ENCODE measurements around the gene TFPI2. TPM values are rescaled to one million over a fixed set of nuclear protein-coding genes. Genes with fewer than 3 reads are reported as not detected.
"Not testable (repeated sequence)": the region's sequence is repeated elsewhere in the genome, so short reads cannot be mapped to it uniquely, and the experiment has no call there.

TFPI2 gene
- total RNA-seq, 2 experiments from 2014 or later, result not detected

- no peaks in the 10 kb centered on the region for H4K20me1 ChIP-seq (ENCODE audit: insufficient read depth, low read length)
- H3K79me2 ChIP-seq (ENCODE audit: insufficient read depth, low read depth, low read length), result no peaks in the 10 kb centered on the region
- peak overlapping the region; percentile 68 for H3K4me2 ChIP-seq (ENCODE audit: low read length)
- no peak for DNase-seq (ENCODE audit: low spot score)
- POLR2A ChIA-PET, result interaction anchor here (0.7 to 1.5 kb wide), 10 partner anchors 10 to 257 kb away, joined by 3 to 7 read pairs (median 3); no protein-coding TSS in a partner anchor
- peak overlapping the region; percentile 72 for H2AFZ ChIP-seq (ENCODE audit: low read length)
- H3K4me1 ChIP-seq (ENCODE audit: insufficient read depth, low read length, poor library complexity, severe bottlenecking), result peaks cover 21% of the 10 kb centered on the region
- intact Hi-C loops (cut with micrococcal nuclease; ENCODE audit: unreplicated experiment), result no loop called here
- no peaks in the 10 kb centered on the region for H3K9me2 ChIP-seq (ENCODE audit: insufficient read depth, low read length)
- H3K27ac ChIP-seq (ENCODE audit: low read depth, low read length, poor library complexity, severe bottlenecking), result no peak overlapping the region
- H3K4me3 ChIP-seq (ENCODE audit: low read depth, low read length, poor library complexity, severe bottlenecking), result peak overlapping the region; percentile 68
- TF ChIP-seq EZH2phosphoT487 (IDR thresholded peaks at IDR 0.05; ENCODE audit: borderline replicate concordance, low read depth, low read length) (no peak), CTCF (conservative IDR thresholded peaks at IDR 0.05; ENCODE audit: low read length) (no peak)
- no TSS peak for BruUV-seq (replicated peaks)
- no peaks in the 10 kb centered on the region for H3K36me3 ChIP-seq (ENCODE audit: insufficient read depth, low read length)
- CTCF ChIA-PET (ENCODE audit: unreplicated experiment), result interaction anchor here (1.5 kb wide), 1 partner anchor 166 kb away, joined by 10 read pairs; no protein-coding TSS in a partner anchor
- H3K9me3 ChIP-seq (ENCODE audit: low read length), result no peaks in the 10 kb centered on the region
Observed at GRCh38 chr7:93921186-93921585, 30.6 kb upstream of the TFPI2 start.

- Histone ChIP-seq H4K20me1 (ENCODE audit: insufficient read depth, low read length) (no peaks in the 10 kb centered on the region), H3K9me2 (ENCODE audit: insufficient read depth, low read length) (no peaks in the 10 kb centered on the region), H3K4me3 (ENCODE audit: low read depth, low read length, poor library complexity, severe bottlenecking) (no peak overlapping the region), H3K4me1 (ENCODE audit: insufficient read depth, low read length, poor library complexity, severe bottlenecking) (peaks cover 26% of the 10 kb centered on the region), H3K36me3 (ENCODE audit: insufficient read depth, low read length) (no peaks in the 10 kb centered on the region), H3K79me2 (ENCODE audit: insufficient read depth, low read depth, low read length) (no peaks in the 10 kb centered on the region), H3K4me2 (ENCODE audit: low read length) (no peak overlapping the region), H2AFZ (ENCODE audit: low read length) (peak overlapping the region; percentile 2; the same call in 1 of the 2 replicates), H3K9me3 (ENCODE audit: low read length) (no peaks in the 10 kb centered on the region), H3K27ac (ENCODE audit: low read depth, low read length, poor library complexity, severe bottlenecking) (no peak overlapping the region)
- ChIA-PET POLR2A (interaction anchor here (0.7 to 1.4 kb wide), 6 partner anchors 11 to 257 kb away, joined by 3 to 5 read pairs (median 3); no protein-coding TSS in a partner anchor), CTCF (ENCODE audit: unreplicated experiment) (no interaction called here)
- no peak for DNase-seq (ENCODE audit: low spot score)
- intact Hi-C loops (cut with micrococcal nuclease; ENCODE audit: unreplicated experiment), result no loop called here
- TF ChIP-seq EZH2phosphoT487 (IDR thresholded peaks at IDR 0.05; ENCODE audit: borderline replicate concordance, low read depth, low read length), result no peak
- TF ChIP-seq CTCF (conservative IDR thresholded peaks at IDR 0.05; ENCODE audit: low read length), result no peak
- BruUV-seq (replicated peaks), result no TSS peak
Observed at GRCh38 chr7:93920496-93921182, 30.1 kb upstream of the TFPI2 start.

DNA sequence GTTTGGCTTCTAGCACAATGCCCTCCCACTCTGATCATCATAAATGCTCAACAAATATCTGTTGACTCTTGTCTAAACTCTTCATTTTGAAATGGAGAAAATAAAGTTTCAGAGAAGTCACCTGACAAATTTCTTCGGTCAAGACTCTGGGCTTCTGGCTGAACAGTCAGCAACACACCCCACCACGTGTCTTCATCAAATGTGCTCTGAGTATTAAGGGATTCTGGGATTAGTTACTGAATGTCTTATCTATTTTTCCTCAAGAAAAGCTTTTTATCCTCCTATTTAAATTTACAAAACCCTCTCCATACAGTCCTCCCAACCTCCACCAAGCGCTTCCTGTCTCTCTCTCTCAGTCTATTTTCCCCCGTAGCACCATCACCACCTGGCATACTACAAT lies 25.8 kb upstream of the TFPI2 start:
- DNase-seq (ENCODE audit: low spot score); H3K27ac ChIP-seq (ENCODE audit: low read depth, low read length, poor library complexity, severe bottlenecking); POLR2A ChIA-PET; CTCF ChIA-PET (ENCODE audit: unreplicated experiment); H3K9me2 ChIP-seq (ENCODE audit: insufficient read depth, low read length); H4K20me1 ChIP-seq (ENCODE audit: insufficient read depth, low read length); H3K36me3 ChIP-seq (ENCODE audit: insufficient read depth, low read length); H3K9me3 ChIP-seq (ENCODE audit: low read length); BruUV-seq (replicated peaks); H3K79me2 ChIP-seq (ENCODE audit: insufficient read depth, low read depth, low read length); intact Hi-C loops (cut with micrococcal nuclease; ENCODE audit: unreplicated experiment): not testable (repeated sequence)
- Histone ChIP-seq H3K4me2 (ENCODE audit: low read length) (peak overlapping the region; percentile 49), H2AFZ (ENCODE audit: low read length) (peak overlapping the region; percentile 92), H3K4me3 (ENCODE audit: low read depth, low read length, poor library complexity, severe bottlenecking) (peak overlapping the region; percentile 7), H3K4me1 (ENCODE audit: insufficient read depth, low read length, poor library complexity, severe bottlenecking) (peaks cover 21% of the 10 kb centered on the region)

DNA sequence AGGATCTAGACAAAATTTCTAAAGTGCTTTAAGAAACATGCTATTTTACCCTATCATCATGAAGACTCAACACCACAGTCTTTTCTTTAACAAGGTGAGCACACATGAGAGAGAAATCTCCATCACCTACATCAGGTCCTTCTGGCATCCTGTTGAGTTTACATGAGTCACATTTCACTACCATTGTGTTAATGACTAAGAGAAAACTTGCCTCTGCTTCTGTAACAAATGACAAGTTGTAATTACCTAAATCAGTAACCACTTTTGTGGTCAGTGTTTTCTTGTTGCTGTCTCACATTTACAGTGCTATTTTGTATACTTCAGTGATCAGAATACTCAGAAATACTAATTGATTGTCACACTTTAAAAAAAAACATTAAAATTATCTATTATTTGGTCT lies 25.3 kb upstream of the TFPI2 start:
- BruUV-seq (replicated peaks); H3K4me2 ChIP-seq (ENCODE audit: low read length); H3K9me3 ChIP-seq (ENCODE audit: low read length); H3K36me3 ChIP-seq (ENCODE audit: insufficient read depth, low read length); H3K79me2 ChIP-seq (ENCODE audit: insufficient read depth, low read depth, low read length); H3K27ac ChIP-seq (ENCODE audit: low read depth, low read length, poor library complexity, severe bottlenecking); H4K20me1 ChIP-seq (ENCODE audit: insufficient read depth, low read length); POLR2A ChIA-PET; DNase-seq (ENCODE audit: low spot score); H3K4me3 ChIP-seq (ENCODE audit: low read depth, low read length, poor library complexity, severe bottlenecking); intact Hi-C loops (cut with micrococcal nuclease; ENCODE audit: unreplicated experiment); H3K9me2 ChIP-seq (ENCODE audit: insufficient read depth, low read length); CTCF ChIA-PET (ENCODE audit: unreplicated experiment): not testable (repeated sequence)
- Histone ChIP-seq H2AFZ (ENCODE audit: low read length) (peak overlapping the region; percentile 92; the same call in 1 of the 2 replicates), H3K4me1 (ENCODE audit: insufficient read depth, low read length, poor library complexity, severe bottlenecking) (peaks cover 21% of the 10 kb centered on the region)

DNA sequence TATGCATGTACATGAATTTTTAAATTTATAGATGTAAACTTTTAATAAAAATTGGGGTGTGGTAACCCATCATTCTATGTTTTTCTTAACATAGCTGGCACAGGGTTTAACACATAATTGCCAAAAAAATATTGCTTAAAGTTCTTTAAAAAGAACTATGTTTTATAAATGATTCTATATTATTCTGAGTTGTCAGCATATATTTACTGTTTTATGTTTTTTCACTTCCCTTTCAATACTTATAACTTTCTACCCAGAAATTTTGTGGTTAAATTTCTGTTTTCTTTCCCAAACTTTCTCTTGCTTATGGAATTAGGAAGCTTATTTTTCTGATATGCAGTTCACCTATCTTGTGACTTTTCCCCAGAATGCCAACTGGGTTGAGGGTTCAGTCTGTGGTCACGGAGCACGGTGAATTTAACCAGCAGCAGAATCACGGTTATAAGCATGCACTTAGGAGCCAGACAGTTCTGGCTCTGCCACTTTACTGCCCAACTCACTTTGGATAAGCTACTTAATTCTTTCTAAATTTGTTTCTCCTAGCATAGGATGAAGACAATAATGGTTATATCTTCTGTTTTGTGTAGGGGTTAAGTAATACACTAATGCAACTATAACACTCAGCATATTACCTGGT lies 24.8 kb upstream of the TFPI2 start:
- POLR2A ChIA-PET; H3K9me3 ChIP-seq (ENCODE audit: low read length); H2AFZ ChIP-seq (ENCODE audit: low read length); CTCF ChIA-PET (ENCODE audit: unreplicated experiment); DNase-seq (ENCODE audit: low spot score); H3K4me2 ChIP-seq (ENCODE audit: low read length); H3K9me2 ChIP-seq (ENCODE audit: insufficient read depth, low read length); BruUV-seq (replicated peaks); H3K4me3 ChIP-seq (ENCODE audit: low read depth, low read length, poor library complexity, severe bottlenecking); H3K36me3 ChIP-seq (ENCODE audit: insufficient read depth, low read length); intact Hi-C loops (cut with micrococcal nuclease; ENCODE audit: unreplicated experiment); H3K27ac ChIP-seq (ENCODE audit: low read depth, low read length, poor library complexity, severe bottlenecking); H4K20me1 ChIP-seq (ENCODE audit: insufficient read depth, low read length); H3K79me2 ChIP-seq (ENCODE audit: insufficient read depth, low read depth, low read length): not testable (repeated sequence)
- peaks cover 21% of the 10 kb centered on the region for H3K4me1 ChIP-seq (ENCODE audit: insufficient read depth, low read length, poor library complexity, severe bottlenecking)

All from OCI-LY7 (cell line).